ENCODE results near the gene LSS.

DNA sequence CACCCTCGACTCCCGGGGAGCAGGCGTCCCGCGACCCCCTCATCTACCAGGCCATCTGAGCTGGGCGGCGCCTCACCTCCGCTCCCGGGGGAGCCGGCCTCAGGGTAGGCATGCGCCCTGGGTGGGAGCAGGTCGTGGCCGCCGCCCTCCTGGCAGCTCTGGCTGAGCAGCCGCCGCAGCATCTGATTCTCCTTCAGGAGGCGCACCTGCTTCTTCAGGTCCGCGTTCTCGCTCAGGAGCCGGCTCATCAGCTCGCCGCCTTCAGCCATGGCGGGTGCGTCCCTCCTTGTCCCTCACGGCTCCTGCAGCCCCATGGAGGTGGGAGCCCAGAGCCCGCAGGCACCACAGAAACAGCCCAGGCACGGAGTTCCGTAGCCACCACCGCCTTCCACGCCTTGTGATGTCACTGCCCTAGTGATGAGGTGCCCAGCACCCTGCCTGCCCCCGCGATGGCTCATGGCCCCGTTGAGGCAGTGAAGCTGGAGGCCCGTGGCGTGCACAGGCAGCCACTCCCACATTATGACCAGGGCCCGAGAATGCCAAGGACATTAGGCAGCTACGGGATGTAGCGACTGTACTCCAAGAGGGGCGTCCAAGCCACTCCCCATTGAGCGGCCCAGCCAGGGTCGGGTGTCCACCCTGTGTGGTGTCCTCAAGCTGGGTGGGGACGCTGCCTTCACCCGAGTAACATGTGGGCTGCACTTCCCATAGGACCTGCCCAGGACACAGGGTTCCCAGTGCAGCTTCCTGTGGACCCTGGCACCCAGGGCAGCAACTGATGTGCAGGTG lies 45.8 kb downstream of the LSS start:
- no peak for TF ChIP-seq POLR2A (IDR thresholded peaks at IDR 0.05; ENCODE audit: low read depth, low read length)
- TF ChIP-seq CTCF (IDR thresholded peaks at IDR 0.05; ENCODE audit: extremely low read depth in 1 of 2, insufficient read depth in 1 of 2, low read depth in 1 of 2, low read length in 2 of 2) = no peak
- TF ChIP-seq FOS (IDR thresholded peaks at IDR 0.05; ENCODE audit: borderline replicate concordance, insufficient read depth, low read length) = no peak
- no peak for TF ChIP-seq POLR2AphosphoS5 (IDR thresholded peaks at IDR 0.05; ENCODE audit: insufficient read depth, low read depth, low read length)
- TF ChIP-seq JUN (IDR thresholded peaks at IDR 0.05; ENCODE audit: borderline replicate concordance, insufficient read depth, insufficient read length, low read depth) = no peak
- TF ChIP-seq EZH2 (IDR thresholded peaks at IDR 0.05; ENCODE audit: borderline replicate concordance, low read depth, low read length, severe bottlenecking) = no peak
- no peak for TF ChIP-seq GATA2 (IDR thresholded peaks at IDR 0.05; ENCODE audit: insufficient read depth, insufficient read length, low read depth, low read length)

Data from endothelial cell of umbilical vein (primary cell).